Measurements from ENCODE around the gene PTPRN2.

The PTPRN2 gene

DNA sequence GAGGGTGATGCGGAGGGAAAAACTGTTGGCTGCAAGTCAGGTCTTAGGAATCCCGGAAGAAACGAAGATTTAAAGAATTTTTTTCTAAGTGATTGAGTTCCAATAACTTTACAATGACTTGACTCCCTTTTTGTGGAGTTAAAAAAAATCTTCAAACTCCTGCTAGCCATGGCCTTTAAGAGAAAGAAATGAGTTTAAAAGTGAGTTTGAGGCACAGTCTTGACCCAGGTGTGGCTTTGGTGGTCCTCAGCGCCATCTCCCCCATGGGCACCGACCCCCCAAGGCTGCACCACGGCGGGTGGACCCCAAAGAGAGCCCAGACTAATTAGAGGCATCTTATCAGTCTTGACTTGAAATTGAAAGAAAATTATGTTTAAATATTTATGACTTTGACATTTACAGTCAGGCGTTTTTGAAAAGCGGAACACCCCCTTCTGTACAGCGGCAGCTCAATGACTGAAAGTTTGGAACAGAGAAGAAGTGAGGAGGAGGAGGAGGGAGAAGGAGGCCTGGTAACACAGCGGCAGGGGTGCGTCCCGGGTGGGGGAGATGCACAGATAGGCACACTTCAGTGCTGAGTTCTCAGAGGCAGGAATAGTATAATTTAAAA lies 901.2 kb downstream of the PTPRN2 start:
- DNase-seq, result no peak

DNA sequence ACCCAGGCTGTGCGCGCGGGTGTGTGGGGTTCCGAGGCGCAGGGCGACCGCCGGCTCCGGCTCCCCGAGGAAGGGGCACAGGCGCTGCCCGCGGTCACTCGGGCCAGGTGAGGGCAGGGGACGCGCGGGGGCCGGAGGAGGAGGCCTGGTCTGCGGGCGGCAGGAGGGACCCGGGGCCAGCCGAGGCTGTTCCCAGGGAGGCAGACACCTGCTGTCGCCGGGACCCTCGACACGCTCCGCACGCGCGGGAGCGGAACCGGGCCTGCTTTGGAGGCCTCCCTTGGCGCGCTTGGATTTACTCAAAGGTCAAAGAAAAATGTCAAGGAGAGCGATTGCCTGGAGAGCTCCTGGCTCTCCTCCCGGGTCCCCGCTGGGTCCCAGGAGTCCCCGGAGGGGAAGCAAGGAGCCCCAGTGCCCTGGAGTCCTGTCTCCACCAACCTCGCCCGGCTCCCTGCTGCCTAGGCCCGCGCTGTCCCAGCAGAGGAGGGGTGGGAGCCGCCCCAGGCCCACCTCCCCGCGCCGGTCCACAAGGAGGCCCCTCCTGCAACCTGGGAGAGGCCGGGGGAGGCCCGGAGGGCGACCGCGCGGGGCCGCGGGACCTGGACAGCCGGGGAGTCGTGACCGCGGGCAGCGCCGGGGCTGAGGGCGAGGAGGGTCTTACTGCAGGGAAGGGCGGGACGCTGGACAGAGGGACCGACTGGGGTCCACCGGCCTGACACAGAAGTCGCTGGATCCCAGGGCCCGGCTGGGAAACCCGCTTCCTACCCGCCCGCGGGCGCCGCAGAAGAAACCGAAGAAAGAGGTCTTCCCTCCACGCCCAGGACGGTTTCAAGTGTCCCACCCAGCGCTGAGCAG lies 902.0 kb downstream of the PTPRN2 start:
- DNase-seq, result no peak

DNA sequence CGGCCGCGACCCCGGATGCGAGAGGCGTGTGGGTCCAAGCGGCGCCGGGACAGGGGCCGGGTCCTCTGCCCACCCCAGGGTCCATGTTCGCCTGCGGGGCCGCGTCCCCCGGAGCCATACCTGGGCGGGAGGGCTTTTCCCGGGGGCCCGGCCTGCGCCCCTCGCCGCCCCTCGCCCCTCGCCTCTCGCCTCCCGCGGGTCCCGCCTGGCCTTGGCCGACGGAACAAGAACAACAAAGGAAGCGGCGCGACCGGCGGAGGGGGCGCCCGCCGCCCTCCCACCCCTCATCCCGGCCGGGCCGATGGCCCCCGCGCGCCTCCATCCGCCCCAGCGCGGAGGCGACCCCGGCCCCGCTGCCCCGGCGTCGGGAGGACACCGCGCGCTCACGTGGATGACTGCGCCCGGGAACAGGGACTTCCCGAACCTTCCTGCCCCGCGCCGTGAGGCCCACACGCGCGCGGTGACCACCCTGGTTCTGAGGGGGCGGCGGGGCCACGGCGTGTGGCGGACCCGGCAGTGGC lies 902.7 kb downstream of the PTPRN2 start:
- no peak for DNase-seq

DNA sequence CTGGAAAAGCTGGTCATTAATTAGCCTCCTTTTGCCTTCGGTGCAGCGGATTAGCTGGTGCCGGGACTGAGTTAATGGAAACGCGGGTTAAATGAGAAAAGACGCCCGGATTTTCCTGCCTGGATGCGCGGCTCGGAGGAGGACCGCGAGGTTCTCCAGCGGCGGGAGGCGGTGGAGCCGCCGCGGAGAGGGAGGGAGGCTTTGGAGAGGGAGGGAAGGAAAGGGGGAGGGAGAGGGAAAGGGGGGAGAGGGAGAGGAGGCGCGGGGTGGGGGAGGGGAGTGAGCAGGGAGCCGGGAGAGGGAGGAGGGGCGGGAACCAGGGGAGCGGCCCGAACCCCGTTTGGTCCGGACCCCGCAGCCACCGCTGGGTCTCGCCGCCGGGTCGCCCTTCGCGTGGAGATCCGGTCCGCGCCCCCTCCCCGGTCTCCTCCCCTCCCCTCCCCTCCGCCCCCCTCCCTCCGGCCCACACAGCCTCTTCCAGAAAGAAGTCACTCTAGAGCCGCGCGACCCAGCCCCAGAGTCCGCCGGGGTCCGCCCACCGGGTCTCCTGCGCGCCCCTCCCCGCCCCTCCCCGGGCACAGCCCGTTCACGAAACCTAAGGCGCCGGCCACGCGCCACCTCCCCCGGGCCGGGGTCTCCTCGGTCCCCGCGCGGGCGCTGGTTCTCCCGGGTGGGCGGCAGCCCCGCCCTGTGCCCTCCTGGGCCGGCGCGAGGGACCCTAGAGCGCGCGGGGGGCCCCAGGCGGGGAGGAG lies 903.3 kb downstream of the PTPRN2 start:
- DNase-seq, result no peak

DNA sequence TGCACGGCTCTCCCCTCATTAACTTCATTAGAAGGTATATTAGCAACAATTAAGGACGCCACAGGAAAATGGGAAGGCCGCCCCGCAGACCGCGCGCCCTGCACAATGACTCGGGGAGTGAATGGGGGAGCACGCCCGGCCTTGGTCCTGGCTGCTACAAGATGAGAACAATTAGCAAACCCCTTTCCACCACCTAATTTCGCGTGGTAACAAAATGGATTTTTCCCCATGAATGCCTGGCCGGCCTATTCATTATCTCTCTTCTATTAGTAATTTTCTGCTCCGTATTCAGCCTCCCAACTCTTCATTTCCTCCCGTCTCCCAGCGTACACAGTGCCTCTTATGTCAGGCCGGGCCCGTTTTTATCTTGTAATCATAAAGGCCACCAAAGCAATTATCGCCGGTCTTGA lies 903.9 kb downstream of the PTPRN2 start:
- no peak for DNase-seq

DNA sequence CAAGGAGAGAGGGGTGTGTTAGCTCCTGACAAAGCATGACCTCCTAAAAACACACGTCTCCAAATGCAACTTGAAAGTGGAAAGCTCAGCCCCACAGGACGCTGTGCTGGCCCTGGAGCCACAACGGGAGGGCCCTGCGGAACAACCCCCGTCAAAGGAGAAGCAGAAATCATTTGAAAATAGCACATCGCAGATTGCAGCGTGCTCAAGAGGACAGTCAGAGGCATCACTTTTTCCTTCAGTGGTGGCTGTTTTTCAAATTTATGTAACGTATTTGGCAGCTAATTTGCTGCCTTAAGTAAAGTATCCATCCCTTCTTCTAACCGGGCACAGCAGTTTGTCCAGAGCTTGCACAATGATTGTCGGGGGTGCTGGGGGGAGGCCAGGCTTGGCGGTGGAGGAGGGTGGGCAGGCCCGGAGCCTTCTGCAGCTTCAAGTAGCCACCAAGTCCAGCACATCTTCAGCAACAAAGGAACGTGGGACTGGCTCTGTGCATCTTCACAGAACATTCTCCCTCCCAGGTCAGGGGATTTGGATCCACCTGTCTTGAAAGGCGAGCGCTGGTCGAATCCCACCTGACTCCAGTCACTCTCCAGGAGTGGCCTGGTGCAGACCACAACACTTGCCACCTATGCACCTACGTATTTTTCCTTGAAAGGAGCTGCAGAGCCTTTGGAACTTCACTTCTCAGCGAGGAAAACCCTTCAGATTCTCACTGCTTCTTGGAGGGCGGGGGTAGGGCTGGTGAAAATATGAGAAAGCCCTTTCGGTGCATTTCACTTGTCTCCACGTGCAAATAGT lies 904.5 kb downstream of the PTPRN2 start:
- no peak for DNase-seq

DNA sequence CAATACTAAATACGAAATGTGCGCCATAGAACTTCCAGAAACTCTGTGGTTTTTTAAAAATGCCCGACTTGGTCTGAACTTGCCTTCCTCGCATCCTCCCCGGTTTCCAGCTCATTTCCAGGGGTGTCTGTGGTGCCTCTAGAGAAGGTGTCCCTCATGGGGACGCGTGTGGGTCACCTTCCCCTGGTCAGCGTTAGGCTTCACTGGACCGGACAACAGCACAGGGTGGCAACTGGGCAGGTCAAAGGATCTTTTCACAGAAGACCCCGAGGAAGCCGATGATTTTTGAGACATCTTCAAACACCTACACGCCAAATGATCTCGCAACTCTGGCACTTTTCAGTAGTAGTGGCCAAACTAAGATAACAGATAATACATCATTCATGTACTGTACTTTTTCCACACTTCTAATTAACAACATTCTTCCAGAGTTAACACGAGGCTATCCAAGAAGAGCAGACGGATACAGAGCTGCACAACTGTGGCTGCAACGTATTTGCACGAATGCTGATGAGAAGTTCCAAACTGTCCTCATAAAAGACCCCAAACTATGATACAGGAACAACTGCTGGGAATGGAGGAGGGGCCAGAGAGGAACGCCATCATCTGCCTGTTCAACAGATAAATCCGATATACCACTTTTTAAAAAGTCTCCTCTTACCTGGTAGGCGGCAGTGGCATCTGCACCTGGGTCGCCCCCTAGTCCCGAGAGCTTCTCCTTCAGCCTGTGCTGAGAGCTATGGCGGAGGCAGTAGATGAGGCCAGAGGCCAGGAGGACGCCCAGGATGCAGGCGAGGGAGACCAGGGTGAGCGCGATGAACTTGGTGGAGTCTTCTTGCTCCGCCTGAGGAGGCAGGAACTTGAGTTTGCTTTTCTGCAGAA lies 905.3 kb downstream of the PTPRN2 start:
- no peak for DNase-seq

DNA sequence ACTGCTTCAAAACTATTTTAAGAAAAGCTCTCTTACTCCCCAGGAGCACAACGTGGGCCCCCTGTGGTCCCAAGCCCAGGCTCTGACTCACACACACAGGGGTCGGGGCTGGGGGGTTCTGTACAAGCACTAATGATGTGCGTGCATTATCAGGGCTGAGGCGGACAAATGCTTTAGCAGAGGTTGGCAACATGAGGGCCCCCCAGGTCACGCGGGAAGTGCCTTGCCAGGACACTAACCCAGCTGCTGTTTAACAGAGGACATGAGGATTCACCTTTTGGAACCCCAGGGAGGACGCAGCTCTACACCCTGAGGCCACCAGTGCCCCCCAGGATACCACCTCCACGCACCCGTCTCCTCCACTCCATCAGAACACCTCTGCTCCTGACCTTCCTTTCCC lies 908.0 kb downstream of the PTPRN2 start:
- no peak for DNase-seq

DNA sequence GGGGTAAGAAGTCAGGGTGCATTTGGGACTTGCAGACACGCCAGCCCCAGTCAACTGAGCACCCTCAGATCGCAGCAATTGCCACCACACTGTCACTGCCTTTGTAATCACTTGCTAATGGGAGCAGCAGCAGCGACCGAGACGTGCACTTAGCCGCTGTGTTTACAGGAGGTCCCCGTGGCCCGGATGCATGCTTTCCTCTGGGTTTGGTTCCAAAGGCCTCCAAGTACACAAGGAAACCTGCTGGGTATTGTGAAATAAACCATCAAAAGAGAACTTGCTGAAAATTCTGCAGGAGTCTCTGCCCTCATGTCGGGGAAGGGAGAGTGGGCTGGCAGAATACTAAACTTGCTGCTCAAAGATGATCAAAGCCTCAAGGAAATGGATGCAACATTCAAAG lies 909.1 kb downstream of the PTPRN2 start:
- no peak for DNase-seq

DNA sequence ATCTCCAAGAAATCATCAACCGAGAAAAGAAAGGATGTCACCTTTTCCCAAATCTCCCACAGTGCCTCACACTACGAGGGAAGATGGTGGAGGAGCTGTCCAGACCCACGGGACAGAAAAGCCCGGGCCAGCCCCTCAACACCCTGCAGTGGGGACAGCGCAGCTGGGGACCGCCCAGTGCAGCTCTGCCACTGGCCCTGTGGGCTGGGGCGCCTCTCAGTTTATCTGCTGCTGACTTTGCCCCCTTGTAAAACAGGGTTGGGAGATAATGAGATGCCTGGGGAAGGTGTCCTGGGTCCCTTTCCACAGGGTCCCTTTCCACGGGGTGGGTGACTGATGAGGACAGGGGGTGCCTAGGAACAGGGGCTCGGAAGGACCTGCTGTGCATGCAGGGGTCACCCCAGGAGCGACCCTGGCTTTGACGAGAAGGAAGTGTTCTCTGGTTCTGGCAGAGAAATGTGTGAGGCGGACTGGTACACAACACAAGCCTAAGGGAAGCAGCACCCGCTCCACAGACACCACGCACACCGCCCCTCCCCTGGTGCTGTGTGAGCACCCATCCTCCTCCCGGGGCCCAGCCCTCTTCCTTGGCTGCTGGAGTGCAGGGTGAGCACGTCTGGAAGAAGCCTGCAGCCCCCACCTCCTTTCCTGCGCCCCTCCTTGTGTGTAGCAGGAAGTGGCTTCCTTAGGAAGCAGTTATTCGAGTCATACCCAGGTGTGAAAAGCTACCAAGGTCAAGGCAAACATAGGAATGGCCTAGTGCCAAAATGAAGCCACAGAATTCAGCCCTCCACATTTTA lies 911.0 kb downstream of the PTPRN2 start:
- DNase-seq, result no peak

DNA sequence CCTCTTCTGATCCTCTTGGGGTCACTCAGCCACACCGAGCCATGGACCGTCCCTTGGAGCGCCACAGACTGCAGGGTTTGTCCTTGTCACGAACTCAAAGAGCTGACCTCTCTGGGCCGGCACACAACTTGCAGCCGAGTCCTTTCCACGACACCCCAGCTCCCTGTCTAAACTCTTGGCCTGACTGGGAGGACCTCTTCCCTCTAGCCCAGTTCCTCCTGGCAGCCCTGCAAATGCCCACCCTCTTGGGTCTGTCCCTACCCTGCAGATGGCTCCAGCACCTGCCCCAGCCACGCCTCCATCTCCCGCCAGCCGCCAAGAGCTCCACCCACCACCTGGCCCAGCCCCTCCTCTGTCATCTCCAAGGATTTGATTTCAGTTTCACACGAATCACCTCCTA lies 911.6 kb downstream of the PTPRN2 start:
- DNase-seq, result no peak

DNA sequence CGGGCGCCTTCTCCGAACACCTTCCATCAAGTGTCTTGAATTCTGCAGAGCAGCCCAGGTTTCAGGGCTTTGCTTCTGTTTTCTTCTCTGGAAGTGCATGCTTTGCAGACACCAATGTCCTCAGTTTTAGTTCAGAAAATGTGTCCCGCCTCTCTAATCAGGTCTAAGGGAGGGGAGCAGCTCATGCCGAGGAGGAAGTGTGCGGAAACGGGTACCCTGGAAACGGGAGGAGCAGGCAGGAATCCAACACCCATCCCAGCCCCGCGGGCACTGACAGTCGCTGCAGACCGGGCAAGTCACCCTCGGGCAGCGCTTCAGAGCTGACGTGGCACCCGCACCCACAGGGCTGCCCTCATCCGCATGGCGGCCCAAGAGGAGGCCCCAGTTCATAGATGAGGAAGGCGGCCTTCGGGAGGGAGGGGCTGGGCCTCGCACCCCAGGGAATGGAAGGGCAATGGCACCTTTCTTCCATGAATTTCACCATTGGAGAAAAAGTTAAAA lies 912.1 kb downstream of the PTPRN2 start:
- no peak for DNase-seq

DNA sequence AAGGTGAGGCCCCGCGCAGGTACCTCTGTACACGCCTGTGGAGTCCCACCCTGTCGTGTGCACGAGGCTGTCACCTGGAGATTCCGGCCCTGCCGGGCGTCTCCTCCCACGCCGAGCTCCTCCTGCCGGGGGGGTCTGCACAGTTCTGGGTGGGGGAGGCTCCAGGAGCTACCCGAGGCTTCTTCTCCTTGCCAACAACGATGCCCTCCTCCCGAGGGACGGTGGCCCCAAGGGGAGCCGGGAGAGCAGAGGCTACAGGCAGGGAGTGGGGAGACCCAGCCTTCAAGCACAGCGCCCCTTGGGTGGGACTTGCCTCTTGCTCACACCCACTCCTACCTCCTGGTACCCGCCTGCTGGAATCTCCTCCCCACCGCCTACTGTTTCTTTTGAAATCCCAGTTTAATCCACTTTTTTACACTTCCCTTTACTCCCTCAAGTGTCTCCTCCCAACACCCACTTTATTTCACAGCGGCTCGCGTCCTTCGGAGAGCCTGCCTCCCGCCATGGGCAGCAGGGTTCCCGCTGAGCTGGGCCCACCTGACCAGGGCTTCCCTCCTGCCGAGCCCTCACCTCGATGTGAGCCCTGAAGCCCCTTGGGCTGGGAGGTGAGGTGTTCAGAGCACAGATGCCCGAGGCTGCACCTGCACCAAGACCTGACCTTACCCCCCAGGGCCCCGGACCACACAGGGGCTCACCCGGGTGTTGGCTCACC lies 912.8 kb downstream of the PTPRN2 start:
- no peak for DNase-seq

DNA sequence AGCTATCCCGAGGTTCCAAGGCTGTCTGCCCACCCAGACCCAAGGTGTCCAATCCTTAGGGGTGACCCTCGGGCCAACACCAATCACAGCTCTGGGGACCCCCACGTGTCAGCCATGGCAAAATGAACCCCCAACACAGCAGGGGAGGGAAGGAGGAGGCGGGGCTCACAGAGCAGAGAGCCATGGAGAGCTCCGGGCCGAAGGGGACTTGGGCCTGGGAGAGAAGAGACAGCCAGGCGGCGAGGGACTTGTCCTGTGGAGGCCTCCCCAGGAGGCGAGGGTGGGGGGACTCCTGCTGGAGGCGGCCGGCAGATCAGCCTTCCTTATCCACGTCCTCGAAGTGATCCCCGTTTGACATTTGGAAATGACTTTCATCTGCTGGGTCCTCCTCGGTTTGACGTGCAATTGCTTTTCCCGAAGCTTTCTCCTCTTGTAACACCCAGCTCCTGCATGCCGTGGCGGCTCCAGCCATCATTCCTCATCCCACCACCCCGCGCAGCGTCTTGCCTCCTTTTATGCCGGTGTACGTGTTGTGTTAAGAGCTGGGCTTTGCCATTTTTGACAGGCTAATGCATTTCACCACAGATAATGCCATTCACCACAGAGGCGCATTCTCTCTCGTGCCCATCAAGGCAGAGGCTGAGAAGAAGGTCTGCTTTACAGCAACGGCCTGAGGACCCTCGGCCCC lies 913.5 kb downstream of the PTPRN2 start:
- no peak for DNase-seq

DNA sequence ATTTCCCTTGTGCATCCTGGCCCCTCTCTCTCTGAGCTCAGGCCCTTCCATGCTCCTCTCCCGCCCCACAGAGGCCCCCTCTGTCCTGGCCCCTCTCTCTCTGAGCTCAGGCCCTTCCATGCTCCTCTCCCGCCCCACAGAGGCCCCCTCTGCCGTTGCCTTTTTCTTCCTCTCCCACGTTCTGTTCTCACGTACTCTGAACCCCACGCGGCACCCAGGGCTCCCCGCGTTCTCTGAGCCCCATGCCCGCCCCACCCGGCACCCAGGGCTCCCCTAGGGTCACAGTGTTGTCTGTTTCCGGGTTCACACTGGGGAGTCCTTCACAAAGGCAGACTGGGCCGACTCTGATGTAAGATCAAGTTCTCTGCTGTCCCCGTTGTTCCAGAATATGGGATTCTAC lies 914.0 kb downstream of the PTPRN2 start:
- DNase-seq, result no peak

DNA sequence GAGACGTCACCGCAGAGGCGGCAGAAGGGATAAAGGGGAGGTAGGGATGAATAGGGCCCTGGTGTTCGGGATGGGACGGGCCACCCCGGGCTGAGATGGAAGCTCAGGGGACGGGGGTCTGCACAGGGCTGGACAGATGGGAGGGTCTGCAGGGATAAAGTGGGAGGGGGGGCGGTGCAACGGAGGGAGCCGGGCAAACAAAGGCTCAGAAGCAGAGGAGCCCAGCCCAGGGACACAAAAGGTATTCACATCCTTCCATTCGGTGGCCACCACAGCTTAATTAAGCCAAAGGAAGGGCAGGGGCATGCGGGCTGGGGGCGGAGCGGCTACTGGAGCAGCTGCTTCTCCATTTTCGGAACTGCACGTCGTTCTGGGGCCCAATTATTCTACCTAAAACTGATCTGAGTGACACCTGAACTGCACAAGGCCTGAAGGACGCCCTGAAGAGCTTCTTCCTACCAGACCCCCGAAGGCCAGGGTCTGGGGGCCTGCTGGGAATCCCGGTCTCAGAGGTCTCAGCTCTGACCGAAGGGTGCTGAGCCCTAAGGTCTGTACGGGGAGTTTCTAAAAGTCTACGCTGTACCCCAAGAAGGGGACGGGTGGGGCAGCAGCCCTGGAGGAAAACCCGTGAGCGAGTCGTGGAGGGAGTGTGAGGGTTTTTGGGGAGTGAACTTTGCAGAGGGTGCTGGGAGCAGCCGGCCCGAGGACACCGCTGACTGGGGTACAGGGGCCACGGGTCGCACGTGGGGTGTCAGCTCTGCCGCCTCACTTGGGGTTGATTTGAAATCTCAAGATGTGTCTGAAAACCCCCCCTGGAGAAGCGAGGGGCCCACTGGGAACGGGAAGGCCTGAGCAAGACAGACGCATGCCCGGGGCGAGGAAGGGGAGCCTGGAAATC lies 916.0 kb downstream of the PTPRN2 start:
- DNase-seq, result no peak

DNA sequence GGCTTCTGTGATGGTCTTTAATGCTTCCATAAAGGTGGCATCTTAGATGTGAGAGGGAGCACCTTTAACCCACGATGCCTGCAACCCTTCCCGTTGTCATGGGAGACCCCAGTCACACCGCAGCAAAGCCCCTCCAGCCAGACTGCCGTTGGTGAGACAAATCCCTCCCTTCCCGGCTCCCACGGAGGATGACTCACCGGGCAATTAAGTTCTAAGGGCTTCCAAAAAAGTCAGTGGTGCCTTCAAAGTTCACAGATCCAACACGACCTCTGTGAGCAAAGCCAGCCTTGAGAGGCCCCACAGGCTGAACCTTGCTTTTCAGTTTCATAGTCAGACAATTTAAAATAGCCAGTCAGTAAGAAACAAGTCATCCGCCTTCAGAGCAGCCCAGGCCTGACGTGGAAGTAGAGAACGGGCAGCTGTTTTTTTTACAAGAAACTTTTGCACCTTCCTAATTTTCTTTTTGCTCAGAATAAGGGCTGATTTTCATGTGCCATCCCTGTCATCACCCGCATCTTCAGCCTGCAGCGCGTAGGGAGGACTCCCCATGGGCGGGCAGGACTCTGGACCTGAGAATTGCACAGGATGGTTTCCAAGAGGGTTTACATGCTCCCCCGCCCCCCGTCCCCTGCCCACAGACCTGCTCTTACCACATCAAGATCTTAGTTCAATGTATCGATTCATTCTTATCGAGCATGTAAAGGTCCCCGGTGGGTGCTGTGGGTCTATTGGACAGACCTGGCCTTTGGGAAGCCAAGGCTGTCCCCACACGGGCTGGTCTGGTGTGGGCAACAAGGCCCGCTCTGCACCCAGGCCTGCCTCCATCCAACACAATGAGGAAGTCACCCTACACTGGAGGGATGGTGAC lies 916.9 kb downstream of the PTPRN2 start:
- DNase-seq, result no peak
